ENCODE measurements around the gene SPATA2L.

The SPATA2L gene

DNA sequence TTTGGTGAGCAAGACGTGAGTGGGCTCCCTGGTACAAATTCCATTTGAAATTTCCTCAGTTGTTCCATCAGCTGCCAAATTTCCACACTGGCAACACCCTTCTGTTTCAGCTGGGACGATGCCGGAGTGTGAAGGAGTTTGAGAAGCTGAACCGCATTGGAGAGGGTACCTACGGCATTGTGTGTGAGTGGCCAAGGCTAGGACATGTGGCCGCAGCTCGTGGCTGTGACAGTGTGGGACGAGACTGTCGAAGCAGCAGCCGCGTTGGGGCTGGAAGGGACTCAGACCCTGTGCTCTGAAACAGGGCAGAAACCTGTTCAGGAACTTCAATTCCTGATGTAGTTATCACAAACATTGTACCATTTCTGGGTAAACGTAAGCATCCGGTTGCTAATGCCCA, 12.4 kb downstream of the SPATA2L start:
- DNase-seq (ENCODE audit: low read depth in 1 of 2, low spot score in 1 of 2): no peak
- no peaks in the 10 kb centered on the region for H3K27me3 ChIP-seq (ENCODE audit: insufficient read depth, poor library complexity, severe bottlenecking)
- TF ChIP-seq, protein P1, sequence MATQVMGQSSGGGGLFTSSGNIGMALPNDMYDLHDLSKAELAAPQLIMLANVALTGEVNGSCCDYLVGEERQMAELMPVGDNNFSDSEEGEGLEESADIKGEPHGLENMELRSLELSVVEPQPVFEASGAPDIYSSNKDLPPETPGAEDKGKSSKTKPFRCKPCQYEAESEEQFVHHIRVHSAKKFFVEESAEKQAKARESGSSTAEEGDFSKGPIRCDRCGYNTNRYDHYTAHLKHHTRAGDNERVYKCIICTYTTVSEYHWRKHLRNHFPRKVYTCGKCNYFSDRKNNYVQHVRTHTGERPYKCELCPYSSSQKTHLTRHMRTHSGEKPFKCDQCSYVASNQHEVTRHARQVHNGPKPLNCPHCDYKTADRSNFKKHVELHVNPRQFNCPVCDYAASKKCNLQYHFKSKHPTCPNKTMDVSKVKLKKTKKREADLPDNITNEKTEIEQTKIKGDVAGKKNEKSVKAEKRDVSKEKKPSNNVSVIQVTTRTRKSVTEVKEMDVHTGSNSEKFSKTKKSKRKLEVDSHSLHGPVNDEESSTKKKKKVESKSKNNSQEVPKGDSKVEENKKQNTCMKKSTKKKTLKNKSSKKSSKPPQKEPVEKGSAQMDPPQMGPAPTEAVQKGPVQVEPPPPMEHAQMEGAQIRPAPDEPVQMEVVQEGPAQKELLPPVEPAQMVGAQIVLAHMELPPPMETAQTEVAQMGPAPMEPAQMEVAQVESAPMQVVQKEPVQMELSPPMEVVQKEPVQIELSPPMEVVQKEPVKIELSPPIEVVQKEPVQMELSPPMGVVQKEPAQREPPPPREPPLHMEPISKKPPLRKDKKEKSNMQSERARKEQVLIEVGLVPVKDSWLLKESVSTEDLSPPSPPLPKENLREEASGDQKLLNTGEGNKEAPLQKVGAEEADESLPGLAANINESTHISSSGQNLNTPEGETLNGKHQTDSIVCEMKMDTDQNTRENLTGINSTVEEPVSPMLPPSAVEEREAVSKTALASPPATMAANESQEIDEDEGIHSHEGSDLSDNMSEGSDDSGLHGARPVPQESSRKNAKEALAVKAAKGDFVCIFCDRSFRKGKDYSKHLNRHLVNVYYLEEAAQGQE (IDR thresholded peaks at IDR 0.05; ENCODE audit: insufficient replicate concordance, low read depth): no peak
- TF ChIP-seq, protein P2, sequence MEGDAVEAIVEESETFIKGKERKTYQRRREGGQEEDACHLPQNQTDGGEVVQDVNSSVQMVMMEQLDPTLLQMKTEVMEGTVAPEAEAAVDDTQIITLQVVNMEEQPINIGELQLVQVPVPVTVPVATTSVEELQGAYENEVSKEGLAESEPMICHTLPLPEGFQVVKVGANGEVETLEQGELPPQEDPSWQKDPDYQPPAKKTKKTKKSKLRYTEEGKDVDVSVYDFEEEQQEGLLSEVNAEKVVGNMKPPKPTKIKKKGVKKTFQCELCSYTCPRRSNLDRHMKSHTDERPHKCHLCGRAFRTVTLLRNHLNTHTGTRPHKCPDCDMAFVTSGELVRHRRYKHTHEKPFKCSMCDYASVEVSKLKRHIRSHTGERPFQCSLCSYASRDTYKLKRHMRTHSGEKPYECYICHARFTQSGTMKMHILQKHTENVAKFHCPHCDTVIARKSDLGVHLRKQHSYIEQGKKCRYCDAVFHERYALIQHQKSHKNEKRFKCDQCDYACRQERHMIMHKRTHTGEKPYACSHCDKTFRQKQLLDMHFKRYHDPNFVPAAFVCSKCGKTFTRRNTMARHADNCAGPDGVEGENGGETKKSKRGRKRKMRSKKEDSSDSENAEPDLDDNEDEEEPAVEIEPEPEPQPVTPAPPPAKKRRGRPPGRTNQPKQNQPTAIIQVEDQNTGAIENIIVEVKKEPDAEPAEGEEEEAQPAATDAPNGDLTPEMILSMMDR (IDR thresholded peaks at IDR 0.05; ENCODE audit: insufficient read depth, low read length): no peak
- TF ChIP-seq SPI1 (IDR thresholded peaks at IDR 0.05; ENCODE audit: borderline replicate concordance, low read depth) (no peak), GABPA (IDR thresholded peaks at IDR 0.05; ENCODE audit: low read depth) (no peak), POLR2AphosphoS5 (IDR thresholded peaks at IDR 0.05; ENCODE audit: low read depth) (no peak)
- no peak overlapping the region for H3K4me3 ChIP-seq (replicated peaks; ENCODE audit: insufficient read depth, low read length)
- no peak overlapping the region for H3K27ac ChIP-seq (replicated peaks)

DNA sequence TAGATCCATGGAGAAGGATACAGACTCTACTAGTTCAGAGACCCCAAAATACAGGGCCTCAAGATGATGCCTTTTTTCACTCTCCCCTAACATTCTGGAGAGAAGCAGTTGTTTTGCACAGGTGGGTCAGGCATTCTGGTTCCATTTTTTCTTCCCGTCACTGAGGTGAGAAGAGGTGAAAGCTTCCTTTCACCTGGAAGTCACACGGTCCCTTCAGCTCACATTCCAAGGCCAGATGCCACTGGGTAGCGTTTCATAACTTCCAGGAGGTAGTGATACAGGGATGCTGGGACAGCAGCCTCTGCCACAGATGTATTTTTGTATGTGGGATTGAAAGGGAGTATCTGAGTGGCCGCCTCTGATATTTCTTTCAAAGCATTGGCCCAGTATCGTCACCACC, 13.1 kb downstream of the SPATA2L start:
- H3K27me3 ChIP-seq (ENCODE audit: insufficient read depth, poor library complexity, severe bottlenecking): no peaks in the 10 kb centered on the region
- DNase-seq (ENCODE audit: low read depth in 1 of 2, low spot score in 1 of 2): no peak
- H3K4me3 ChIP-seq (replicated peaks; ENCODE audit: insufficient read depth, low read length): no peak overlapping the region
- H3K27ac ChIP-seq (replicated peaks): no peak overlapping the region
- TF ChIP-seq SPI1 (IDR thresholded peaks at IDR 0.05; ENCODE audit: borderline replicate concordance, low read depth) (no peak), GABPA (IDR thresholded peaks at IDR 0.05; ENCODE audit: low read depth) (no peak), POLR2AphosphoS5 (IDR thresholded peaks at IDR 0.05; ENCODE audit: low read depth) (no peak)
- TF ChIP-seq, protein P2 (IDR thresholded peaks at IDR 0.05; ENCODE audit: insufficient read depth, low read length): no peak
- TF ChIP-seq, protein P1 (IDR thresholded peaks at IDR 0.05; ENCODE audit: insufficient replicate concordance, low read depth): no peak

DNA sequence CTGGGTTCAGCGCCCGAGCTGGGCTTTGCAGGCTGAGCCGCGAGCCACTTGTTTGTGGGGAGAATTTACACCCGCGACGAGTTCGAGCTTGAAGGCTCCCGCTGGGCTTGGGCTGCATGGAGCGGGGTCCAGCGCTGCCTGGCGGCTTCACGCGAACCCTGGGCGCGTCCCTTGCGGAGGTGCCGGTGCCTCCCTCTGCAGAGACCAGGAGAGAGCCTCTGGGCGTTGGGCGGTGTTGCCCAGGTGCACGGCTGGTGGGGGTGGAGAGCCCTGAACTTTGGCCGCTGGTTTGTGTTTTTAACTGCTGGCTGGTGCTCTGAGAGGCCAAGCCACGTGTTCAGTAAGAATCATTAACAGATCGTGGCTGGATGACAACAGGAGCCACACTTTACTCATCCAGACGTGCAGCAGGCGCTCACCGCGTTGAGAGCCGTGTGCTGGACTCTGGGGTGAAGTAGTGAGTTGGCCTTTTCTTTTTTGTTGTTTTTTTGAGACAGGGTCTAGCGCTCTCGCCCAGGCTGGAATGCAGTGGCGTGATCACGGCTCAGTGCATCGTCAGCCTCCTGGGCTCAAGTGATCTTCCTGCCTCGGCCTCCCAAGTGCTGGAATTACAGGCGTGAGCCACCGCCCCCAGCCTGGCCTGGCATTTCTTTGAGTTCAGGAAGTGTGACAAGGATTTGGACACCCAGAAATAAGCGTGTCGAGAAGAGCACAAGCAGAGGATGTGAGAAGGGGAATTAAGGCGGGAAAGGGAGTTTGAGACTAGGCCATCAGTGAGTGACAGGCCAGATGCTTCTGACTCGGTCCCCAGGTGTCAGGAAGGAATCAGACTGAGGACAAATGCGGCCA, 14.2 kb downstream of the SPATA2L start:
- Histone ChIP-seq H3K27ac (replicated peaks) (peak overlapping the region; percentile 80), H3K27me3 (ENCODE audit: insufficient read depth, poor library complexity, severe bottlenecking) (no peaks in the 10 kb centered on the region), H3K4me3 (replicated peaks; ENCODE audit: insufficient read depth, low read length) (peak overlapping the region; percentile 66)
- no peak for DNase-seq (ENCODE audit: low read depth in 1 of 2, low spot score in 1 of 2)
- TF ChIP-seq SPI1 (IDR thresholded peaks at IDR 0.05; ENCODE audit: borderline replicate concordance, low read depth) (no peak), GABPA (IDR thresholded peaks at IDR 0.05; ENCODE audit: low read depth) (no peak), POLR2AphosphoS5 (IDR thresholded peaks at IDR 0.05; ENCODE audit: low read depth) (no peak)
- TF ChIP-seq, protein P2 (IDR thresholded peaks at IDR 0.05; ENCODE audit: insufficient read depth, low read length): no peak
- TF ChIP-seq, protein P1 (IDR thresholded peaks at IDR 0.05; ENCODE audit: insufficient replicate concordance, low read depth): no peak

All from HL-60 (cell line).